Chondrocyte (in vitro differentiated cells): ENCODE results near the gene OR6S1. TPM values are rescaled to one million over a fixed set of nuclear protein-coding genes. Genes with fewer than 3 reads are reported as not detected.
A peak's percentile ranks its signal among the peaks of the same experiment; 100 is the strongest.
"Not testable (repeated sequence)": the region's sequence is repeated elsewhere in the genome, so short reads cannot be mapped to it uniquely, and the experiment has no call there.

ENCODE experiments used
- DNase-seq: peaks from one replicate; pipeline ENCODE4 v3.0.0; 2021; ENCODE audit warnings: mixed read lengths, low spot score
- H3K27ac Mint-ChIP-seq: one replicate; pipeline ENCODE4 v1.8.0; 2021; ENCODE audit warnings: mild to moderate bottlenecking, moderate library complexity, mixed read lengths; ENCODE audit not compliant: unreplicated experiment
- H3K27me3 Mint-ChIP-seq: 2 replicates; pipeline ENCODE4 v1.8.0; 2021; ENCODE audit warnings: low read depth, mixed read lengths
- H3K36me3 Mint-ChIP-seq: 2 replicates; pipeline ENCODE4 v1.8.0; 2021; ENCODE audit warnings: low read depth, mixed read lengths
- H3K4me1 Mint-ChIP-seq: 2 replicates; pipeline ENCODE4 v1.8.0; 2021; ENCODE audit warnings: low read depth, mild to moderate bottlenecking, mixed read lengths
- H3K4me3 Mint-ChIP-seq: one replicate; pipeline ENCODE4 v1.8.0; 2021; ENCODE audit warnings: mild to moderate bottlenecking, moderate library complexity, mixed read lengths; ENCODE audit not compliant: unreplicated experiment
- H3K9me3 Mint-ChIP-seq: 2 replicates; pipeline ENCODE4 v1.8.0; 2021; ENCODE audit warnings: low read depth, mixed read lengths
- CTCF ChIP-seq: fragments of 200-600 bp; sonication (generic); IDR thresholded peaks from 2 replicates; pipeline ENCODE4 v1.5.0; 2021; ENCODE audit warnings: antibody characterized with exemption, mild to moderate bottlenecking, moderate library complexity
- total RNA-seq: library from RNA; stranded (reverse); gene quantifications from 3 replicates; pipeline ENCODE4 v1.2.1, GENCODE V29; 2021

The OR6S1 gene
- total RNA-seq, 1 donor from 2014 or later: not detected

DNA sequence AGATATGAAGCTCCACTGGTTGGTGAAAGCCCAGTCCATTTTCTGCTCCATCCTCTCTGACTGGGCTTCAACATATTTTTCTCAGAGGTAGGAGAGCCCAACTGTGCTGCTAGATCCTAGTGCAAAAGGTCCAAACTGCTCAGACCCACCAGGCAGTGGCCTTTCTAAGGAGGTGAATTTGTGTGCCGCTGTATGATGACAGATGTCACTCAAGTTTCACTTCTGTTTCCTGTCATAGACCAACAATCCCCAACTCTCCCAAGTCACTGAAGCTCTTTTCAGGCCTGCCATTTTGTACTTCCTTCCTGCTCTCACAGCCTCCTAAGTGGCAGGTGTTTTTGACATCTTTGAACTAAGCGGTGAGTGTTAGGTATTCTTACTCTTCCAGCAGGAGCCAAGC is 26.5 kb upstream of the OR6S1 start:
- no peak for TF ChIP-seq CTCF
- Mint-ChIP-seq H3K27ac (no peak overlapping the region), H3K4me1 (peaks cover 5% of the 10 kb centered on the region), H3K4me3 (no peak overlapping the region), H3K9me3 (no peaks in the 10 kb centered on the region), H3K36me3 (no peaks in the 10 kb centered on the region), H3K27me3 (peaks cover 50% of the 10 kb centered on the region)
- DNase-seq: no peak

- H3K27ac Mint-ChIP-seq, H3K9me3 Mint-ChIP-seq, H3K4me3 Mint-ChIP-seq, DNase-seq, H3K36me3 Mint-ChIP-seq, H3K4me1 Mint-ChIP-seq: not testable (repeated sequence)
- H3K27me3 Mint-ChIP-seq: peaks cover 59% of the 10 kb centered on the region
Measured at GRCh38 chr14:20666400-20666961, 25.0 kb upstream of the OR6S1 start.

DNA sequence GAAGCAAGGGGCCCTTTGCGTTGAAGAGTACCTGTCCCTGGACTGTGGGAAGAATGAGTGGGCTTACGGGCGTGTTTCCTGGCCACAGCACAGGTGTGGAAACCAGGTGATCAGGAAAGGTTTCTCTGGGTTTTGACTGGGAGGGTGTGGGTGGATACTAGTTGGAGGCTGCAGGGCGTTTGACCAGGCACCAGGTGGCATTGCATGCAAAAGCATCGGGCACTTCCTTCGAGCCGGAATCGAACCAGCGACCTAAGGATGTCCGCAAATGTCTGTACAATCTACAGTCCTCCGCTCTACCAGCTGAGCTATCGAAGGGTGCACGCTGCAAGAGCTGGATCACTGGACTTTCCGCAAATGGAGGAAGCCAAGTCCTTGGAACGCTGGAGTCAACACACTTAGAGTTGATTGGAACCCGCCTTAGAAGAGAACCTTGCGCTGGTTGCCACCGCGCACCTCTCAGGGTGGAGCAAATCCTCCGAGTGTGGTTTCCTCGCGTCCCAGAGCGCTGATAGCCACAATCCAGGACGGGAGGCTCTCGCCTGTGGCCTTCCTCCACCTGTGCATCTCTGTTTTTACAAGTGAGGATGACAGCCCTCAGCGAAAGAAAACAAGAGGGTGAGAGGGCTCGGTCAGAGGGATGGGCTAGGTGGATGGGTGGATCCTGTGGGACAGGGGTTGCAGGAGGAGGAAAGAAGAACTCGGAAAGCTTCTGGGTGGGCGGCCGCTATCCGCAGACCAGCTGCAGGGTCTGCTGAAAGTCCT is 21.7 kb upstream of the OR6S1 start:
- no peak for DNase-seq
- H3K36me3 Mint-ChIP-seq: no peaks in the 10 kb centered on the region
- peak; percentile 59 for TF ChIP-seq CTCF
- H3K9me3 Mint-ChIP-seq: no peaks in the 10 kb centered on the region
- H3K27me3 Mint-ChIP-seq: peaks cover 67% of the 10 kb centered on the region
- H3K27ac Mint-ChIP-seq: no peak overlapping the region
- peaks cover 6% of the 10 kb centered on the region for H3K4me1 Mint-ChIP-seq
- peak overlapping the region; percentile 4 for H3K4me3 Mint-ChIP-seq

GRCh38 chr14:20661197-20661596 is 19.7 kb upstream of the OR6S1 start:
- Mint-ChIP-seq H3K36me3 (no peaks in the 10 kb centered on the region), H3K9me3 (no peaks in the 10 kb centered on the region), H3K4me3 (no peak overlapping the region), H3K27ac (no peak overlapping the region), H3K4me1 (peaks cover 6% of the 10 kb centered on the region), H3K27me3 (peaks cover 78% of the 10 kb centered on the region)
- TF ChIP-seq CTCF: no peak
- DNase-seq: no peak

DNA sequence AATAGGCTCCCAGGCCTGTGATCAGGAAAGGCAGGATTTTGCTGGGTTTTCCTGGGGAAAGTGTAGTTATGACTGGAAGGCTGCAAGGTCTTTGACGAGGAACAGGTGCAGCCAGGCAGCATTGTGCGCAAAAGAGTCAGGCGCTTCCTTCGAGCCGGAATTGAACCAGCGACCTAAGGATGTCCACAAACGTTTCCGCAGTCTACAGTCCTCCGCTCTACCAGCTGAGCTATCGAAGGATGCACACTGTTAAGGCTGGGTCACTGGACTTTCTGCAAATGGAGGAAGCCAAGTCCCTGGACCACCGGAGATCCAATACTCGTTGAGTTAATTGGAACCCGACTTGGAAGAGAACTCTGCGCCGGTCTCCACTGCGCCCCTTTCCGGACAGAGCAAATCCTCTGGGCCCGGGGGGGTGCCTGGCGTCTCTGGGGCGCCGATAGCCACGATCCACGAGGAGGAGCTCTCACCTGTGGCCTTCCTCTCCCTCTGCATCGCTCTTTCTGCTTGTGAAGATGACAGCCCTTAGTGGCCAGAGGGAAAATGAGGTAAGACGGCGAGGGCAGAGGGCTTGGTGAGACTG is 18.4 kb upstream of the OR6S1 start:
- H3K36me3 Mint-ChIP-seq: no peaks in the 10 kb centered on the region
- no peak for TF ChIP-seq CTCF
- DNase-seq: no peak
- peaks cover 6% of the 10 kb centered on the region for H3K4me1 Mint-ChIP-seq
- no peak overlapping the region for H3K27ac Mint-ChIP-seq
- H3K9me3 Mint-ChIP-seq: no peaks in the 10 kb centered on the region
- H3K4me3 Mint-ChIP-seq: no peak overlapping the region
- H3K27me3 Mint-ChIP-seq: peaks cover 80% of the 10 kb centered on the region
